Measurements from ENCODE around the gene TARM1. TPM values are rescaled to one million over a fixed set of nuclear protein-coding genes. Genes with fewer than 3 reads are reported as not detected.

The TARM1 gene
- total RNA-seq, 3 donors from 2014 or later (not counting 1 experiment from before 2014, with no cell fraction given) = not detected

DNA sequence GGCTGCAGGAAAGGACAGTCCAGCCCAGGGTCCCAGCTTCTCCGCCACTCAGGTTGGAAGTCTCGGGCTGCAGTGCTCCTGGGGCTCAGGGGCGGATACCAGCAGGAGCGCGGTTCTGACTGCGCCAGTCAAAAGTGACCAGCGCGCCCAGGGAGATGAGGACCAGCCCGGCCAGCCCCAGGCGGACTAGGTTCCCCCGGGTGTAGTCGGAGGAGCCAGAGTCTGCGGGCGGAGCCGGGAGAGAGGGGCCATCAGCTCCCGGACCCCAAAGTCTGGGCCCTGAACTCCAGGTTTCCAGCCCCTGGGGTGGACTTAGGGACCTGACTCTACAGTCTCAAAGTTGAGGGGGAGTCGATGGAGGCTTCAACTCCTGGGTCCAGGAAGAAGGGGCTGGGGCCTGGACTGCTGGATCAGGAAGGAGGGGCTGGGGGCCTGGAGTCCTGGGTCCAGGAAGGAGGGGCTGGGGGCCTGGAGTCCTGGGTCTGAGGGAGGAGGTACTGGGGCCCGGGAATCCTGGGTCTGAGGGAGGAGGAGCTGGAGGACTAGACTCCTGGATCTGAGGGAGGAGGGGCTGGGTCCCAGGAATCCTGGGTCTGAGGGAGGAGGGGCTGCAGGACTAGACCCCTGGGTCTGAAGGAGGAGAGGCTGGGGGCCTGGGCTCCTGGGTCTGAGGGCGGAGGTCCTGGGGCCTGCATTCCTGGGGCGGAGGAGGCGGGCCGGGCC, 14.1 kb upstream of the TARM1 start:
- Histone ChIP-seq H3K4me3 (ENCODE audit: low read length) (peak overlapping the region; percentile 26), H3K27ac (ENCODE audit: low read length) (no peak overlapping the region), H3K36me3 (ENCODE audit: control insufficient read depth, insufficient read depth, low read length) (no peaks in the 10 kb centered on the region), H3K9me3 (ENCODE audit: control insufficient read depth, insufficient read depth, low read length) (no peaks in the 10 kb centered on the region), H3K4me1 (ENCODE audit: control insufficient read depth, insufficient read depth, low read length) (peaks cover 20% of the 10 kb centered on the region), H3K27me3 (ENCODE audit: control insufficient read depth, insufficient read depth, low read length) (peaks cover 4% of the 10 kb centered on the region)
- peak overlapping the region in 1 of 2 donors; percentile 92 for H3K27ac Mint-ChIP-seq
- no peak for TF ChIP-seq CTCF (IDR thresholded peaks at IDR 0.05)
- H3K9me3 Mint-ChIP-seq = no peaks in the 10 kb centered on the region
- H3K4me3 Mint-ChIP-seq = peak overlapping the region; percentile 98
- 78% methylated on average over 22 of the region's 22 CpGs for WGBS (ENCODE audit: insufficient coverage)
- peaks cover 17 to 18% of the 10 kb centered on the region in 2 donors for H3K4me1 Mint-ChIP-seq
- DNase-seq = no peak
- ATAC-seq = no peak
- intact Hi-C loops (cut with micrococcal nuclease) = no loop called here
- H3K36me3 Mint-ChIP-seq = no peaks in the 10 kb centered on the region
- H3K27me3 Mint-ChIP-seq (ENCODE audit: low read depth in 2 of 2) = peaks cover 0 to 11% of the 10 kb centered on the region in 2 donors

GRCh38 chr19:54094426-54095000, 13.3 kb upstream of the TARM1 start:
- peaks cover 17 to 18% of the 10 kb centered on the region in 2 donors for H3K4me1 Mint-ChIP-seq
- H3K9me3 ChIP-seq (ENCODE audit: control insufficient read depth, insufficient read depth, low read length) = no peaks in the 10 kb centered on the region
- peak overlapping the region; percentile 57 for H3K4me3 Mint-ChIP-seq
- H3K4me3 ChIP-seq (ENCODE audit: low read length) = no peak overlapping the region
- H3K36me3 Mint-ChIP-seq = no peaks in the 10 kb centered on the region
- ATAC-seq = no peak
- DNase-seq = no peak
- no peak overlapping the region for H3K27ac ChIP-seq (ENCODE audit: low read length)
- H3K27ac Mint-ChIP-seq = peak overlapping the region in 1 of 2 donors; percentile 92
- intact Hi-C loops (cut with micrococcal nuclease) = no loop called here
- H3K27me3 ChIP-seq (ENCODE audit: control insufficient read depth, insufficient read depth, low read length) = peaks cover 4% of the 10 kb centered on the region
- H3K4me1 ChIP-seq (ENCODE audit: control insufficient read depth, insufficient read depth, low read length) = peaks cover 20% of the 10 kb centered on the region
- WGBS (ENCODE audit: insufficient coverage) = 37% methylated on average over 17 of the region's 17 CpGs
- no peak for TF ChIP-seq CTCF (IDR thresholded peaks at IDR 0.05)
- no peaks in the 10 kb centered on the region for H3K36me3 ChIP-seq (ENCODE audit: control insufficient read depth, insufficient read depth, low read length)
- H3K27me3 Mint-ChIP-seq (ENCODE audit: low read depth in 2 of 2) = peaks cover 0 to 11% of the 10 kb centered on the region in 2 donors
- no peaks in the 10 kb centered on the region for H3K9me3 Mint-ChIP-seq

GRCh38 chr19:54084410-54084809, 3.2 kb upstream of the TARM1 start:
- WGBS (ENCODE audit: insufficient coverage) = 83% methylated on average over 3 of the region's 3 CpGs
- Histone ChIP-seq H3K27me3 (ENCODE audit: control insufficient read depth, insufficient read depth, low read length) (no peaks in the 10 kb centered on the region), H3K4me3 (ENCODE audit: low read length) (no peak overlapping the region), H3K27ac (ENCODE audit: low read length) (no peak overlapping the region), H3K9me3 (ENCODE audit: control insufficient read depth, insufficient read depth, low read length) (no peaks in the 10 kb centered on the region), H3K36me3 (ENCODE audit: control insufficient read depth, insufficient read depth, low read length) (no peaks in the 10 kb centered on the region), H3K4me1 (ENCODE audit: control insufficient read depth, insufficient read depth, low read length) (no peaks in the 10 kb centered on the region)
- H3K9me3 Mint-ChIP-seq = no peaks in the 10 kb centered on the region
- no peak for TF ChIP-seq CTCF (IDR thresholded peaks at IDR 0.05)
- peaks cover 0 to 6% of the 10 kb centered on the region in 2 donors for H3K27me3 Mint-ChIP-seq (ENCODE audit: low read depth in 2 of 2)
- intact Hi-C loops (cut with micrococcal nuclease) = no loop called here
- no peak overlapping the region for H3K27ac Mint-ChIP-seq
- H3K4me1 Mint-ChIP-seq = no peaks in the 10 kb centered on the region
- ATAC-seq = no peak
- H3K36me3 Mint-ChIP-seq = no peaks in the 10 kb centered on the region
- H3K4me3 Mint-ChIP-seq = no peak overlapping the region
- DNase-seq = no peak

All from natural killer cell (primary cell).